A549 (cell line): Measurements from ENCODE around the gene BANK1.

Experiments used
- CHD2 ChIP-seq: fragments of 150-350 bp; IDR thresholded peaks from 2 replicates; pipeline ENCODE4 v1.6.1; 2014; ENCODE audit warnings: low read length; ENCODE audit not compliant: partially characterized antibody
- CTCF ChIP-seq: fragments of >200 bp; sonication (Bioruptor Twin); formaldehyde crosslinking; IDR thresholded peaks from 3 replicates; pipeline ENCODE4 v1.5.1; 2016
- EP300 ChIP-seq, 2 experiments: fragments of >200 bp; sonication (Bioruptor Twin); formaldehyde crosslinking; IDR thresholded peaks; 2 replicates in 1 of 2; 3 replicates in 1 of 2; pipeline ENCODE4 v1.6.1; 2016 to 2017
- FOSL2 ChIP-seq, 2 experiments: fragments of 450-650 bp in 1 of 2; fragments of >200 bp in 1 of 2; sonication (Bioruptor Twin) in 1 of 2; formaldehyde crosslinking; IDR thresholded peaks; 2 replicates each; pipeline versions ENCODE4 v1.5.0 to v1.6.1; 2016 to 2020; ENCODE audit warnings: mild to moderate bottlenecking in 1 of 2, moderate library complexity in 1 of 2
- HDAC2 ChIP-seq: fragments of 200-600 bp; sonication (generic); IDR thresholded peaks from 2 replicates; pipeline ENCODE4 v1.6.1; 2016
- POLR2A ChIP-seq: IDR thresholded peaks from 2 replicates; pipeline ENCODE4 v1.6.1; 2012; ENCODE audit warnings: mild to moderate bottlenecking, low read length
- RAD21 ChIP-seq, 2 experiments: fragments of >200 bp in 1 of 2; sonication (Bioruptor Twin) in 1 of 2; formaldehyde crosslinking in 1 of 2; IDR thresholded peaks in 1 of 2; conservative IDR thresholded peaks in 1 of 2; 2 replicates in 1 of 2; 3 replicates in 1 of 2; pipeline ENCODE4 v1.6.1; 2012 to 2018; ENCODE audit warnings: inconsistent platforms in 1 of 2
- RCOR1 ChIP-seq: fragments of 150-350 bp; IDR thresholded peaks from 2 replicates; pipeline ENCODE4 v1.6.1; 2014; ENCODE audit warnings: antibody characterized with exemption, low read length, low read depth
- RFX5 ChIP-seq: fragments of 450-650 bp; IDR thresholded peaks from 2 replicates; pipeline ENCODE4 v1.7.1; 2014; ENCODE audit warnings: antibody characterized with exemption, mild to moderate bottlenecking, moderate library complexity
- TP53 ChIP-seq: fragments of 250-450 bp; sonication (Bioruptor Pico); IDR thresholded peaks from 2 replicates; pipeline ENCODE4 v1.5.0; 2021; ENCODE audit warnings: mild to moderate bottlenecking, moderate library complexity
- TF ChIP-seq, protein P1 (sequence below): fragments of 200-600 bp; sonication (generic); IDR thresholded peaks from 2 replicates; pipeline ENCODE4 v1.6.1; 2016; ENCODE audit warnings: antibody characterized with exemption, mild to moderate bottlenecking, moderate library complexity
- TF ChIP-seq, protein P2 (sequence below): fragments of 250-450 bp; sonication (Bioruptor Pico); IDR thresholded peaks from 2 replicates; pipeline ENCODE4 v1.5.0; 2021; ENCODE audit warnings: mild to moderate bottlenecking, moderate library complexity, borderline replicate concordance

GRCh38 chr4:102008711-102009110 lies 218.2 kb downstream of the BANK1 start:
- TF ChIP-seq HDAC2 (no peak), CTCF (no peak), CHD2 (no peak), RAD21 (conservative IDR thresholded peaks at IDR 0.05 in 1 of 2, IDR thresholded peaks at IDR 0.05 in 1 of 2) (no peak), EP300 (IDR thresholded peaks at IDR 0.05) (no peak), RCOR1 (no peak), TP53 (no peak), POLR2A (no peak), FOSL2 (IDR thresholded peaks at IDR 0.05) (no peak), FOSL2 (CRISPR knock-in tag; IDR thresholded peaks at IDR 0.05) (no peak), RFX5 (no peak)
- TF ChIP-seq, protein P1, sequence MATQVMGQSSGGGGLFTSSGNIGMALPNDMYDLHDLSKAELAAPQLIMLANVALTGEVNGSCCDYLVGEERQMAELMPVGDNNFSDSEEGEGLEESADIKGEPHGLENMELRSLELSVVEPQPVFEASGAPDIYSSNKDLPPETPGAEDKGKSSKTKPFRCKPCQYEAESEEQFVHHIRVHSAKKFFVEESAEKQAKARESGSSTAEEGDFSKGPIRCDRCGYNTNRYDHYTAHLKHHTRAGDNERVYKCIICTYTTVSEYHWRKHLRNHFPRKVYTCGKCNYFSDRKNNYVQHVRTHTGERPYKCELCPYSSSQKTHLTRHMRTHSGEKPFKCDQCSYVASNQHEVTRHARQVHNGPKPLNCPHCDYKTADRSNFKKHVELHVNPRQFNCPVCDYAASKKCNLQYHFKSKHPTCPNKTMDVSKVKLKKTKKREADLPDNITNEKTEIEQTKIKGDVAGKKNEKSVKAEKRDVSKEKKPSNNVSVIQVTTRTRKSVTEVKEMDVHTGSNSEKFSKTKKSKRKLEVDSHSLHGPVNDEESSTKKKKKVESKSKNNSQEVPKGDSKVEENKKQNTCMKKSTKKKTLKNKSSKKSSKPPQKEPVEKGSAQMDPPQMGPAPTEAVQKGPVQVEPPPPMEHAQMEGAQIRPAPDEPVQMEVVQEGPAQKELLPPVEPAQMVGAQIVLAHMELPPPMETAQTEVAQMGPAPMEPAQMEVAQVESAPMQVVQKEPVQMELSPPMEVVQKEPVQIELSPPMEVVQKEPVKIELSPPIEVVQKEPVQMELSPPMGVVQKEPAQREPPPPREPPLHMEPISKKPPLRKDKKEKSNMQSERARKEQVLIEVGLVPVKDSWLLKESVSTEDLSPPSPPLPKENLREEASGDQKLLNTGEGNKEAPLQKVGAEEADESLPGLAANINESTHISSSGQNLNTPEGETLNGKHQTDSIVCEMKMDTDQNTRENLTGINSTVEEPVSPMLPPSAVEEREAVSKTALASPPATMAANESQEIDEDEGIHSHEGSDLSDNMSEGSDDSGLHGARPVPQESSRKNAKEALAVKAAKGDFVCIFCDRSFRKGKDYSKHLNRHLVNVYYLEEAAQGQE = no peak
- TF ChIP-seq, protein P2, sequence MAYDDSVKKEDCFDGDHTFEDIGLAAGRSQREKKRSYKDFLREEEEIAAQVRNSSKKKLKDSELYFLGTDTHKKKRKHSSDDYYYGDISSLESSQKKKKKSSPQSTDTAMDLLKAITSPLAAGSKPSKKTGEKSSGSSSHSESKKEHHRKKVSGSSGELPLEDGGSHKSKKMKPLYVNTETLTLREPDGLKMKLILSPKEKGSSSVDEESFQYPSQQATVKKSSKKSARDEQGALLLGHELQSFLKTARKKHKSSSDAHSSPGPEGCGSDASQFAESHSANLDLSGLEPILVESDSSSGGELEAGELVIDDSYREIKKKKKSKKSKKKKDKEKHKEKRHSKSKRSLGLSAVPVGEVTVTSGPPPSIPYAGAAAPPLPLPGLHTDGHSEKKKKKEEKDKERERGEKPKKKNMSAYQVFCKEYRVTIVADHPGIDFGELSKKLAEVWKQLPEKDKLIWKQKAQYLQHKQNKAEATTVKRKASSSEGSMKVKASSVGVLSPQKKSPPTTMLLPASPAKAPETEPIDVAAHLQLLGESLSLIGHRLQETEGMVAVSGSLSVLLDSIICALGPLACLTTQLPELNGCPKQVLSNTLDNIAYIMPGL (CRISPR knock-in tag) = no peak
